ENCODE results near the gene PTGIR.

The PTGIR gene

GRCh38 chr19:46586294-46586693 is 38.6 kb downstream of the PTGIR start:
- DNase-seq: no peak
- TF ChIP-seq CTCF (IDR thresholded peaks at IDR 0.05; ENCODE audit: low read depth, low read length, missing control alignments): no peak
- H3K36me3 ChIP-seq (replicated peaks): no peaks in the 10 kb centered on the region
- in situ Hi-C loops (cut with HindIII; ENCODE audit: low pct_ligation_motif_present, low sequenced_read_pairs): no loop called here
- no peak overlapping the region for H3K4me3 ChIP-seq (ENCODE audit: low read depth, low read length)
- no peaks in the 10 kb centered on the region for H3K27me3 ChIP-seq (replicated peaks)
- H3K27ac ChIP-seq: no peak overlapping the region

GRCh38 chr19:46585539-46585938 is 39.4 kb downstream of the PTGIR start:
- no peaks in the 10 kb centered on the region for H3K27me3 ChIP-seq (replicated peaks)
- H3K4me3 ChIP-seq (ENCODE audit: low read depth, low read length): no peak overlapping the region
- in situ Hi-C loops (cut with HindIII; ENCODE audit: low pct_ligation_motif_present, low sequenced_read_pairs): no loop called here
- H3K27ac ChIP-seq: no peak overlapping the region
- H3K36me3 ChIP-seq (replicated peaks): no peaks in the 10 kb centered on the region
- no peak for DNase-seq
- TF ChIP-seq CTCF (IDR thresholded peaks at IDR 0.05; ENCODE audit: low read depth, low read length, missing control alignments): no peak

- in situ Hi-C loops (cut with HindIII; ENCODE audit: low pct_ligation_motif_present, low sequenced_read_pairs): no loop called here
- TF ChIP-seq CTCF (IDR thresholded peaks at IDR 0.05; ENCODE audit: low read depth, low read length, missing control alignments): no peak
- H3K4me3 ChIP-seq (ENCODE audit: low read depth, low read length): no peak overlapping the region
- no peak overlapping the region for H3K27ac ChIP-seq
- H3K36me3 ChIP-seq (replicated peaks): no peaks in the 10 kb centered on the region
- no peak for DNase-seq
- no peaks in the 10 kb centered on the region for H3K27me3 ChIP-seq (replicated peaks)
Observed at GRCh38 chr19:46580247-46580646, 44.6 kb downstream of the PTGIR start.

DNA sequence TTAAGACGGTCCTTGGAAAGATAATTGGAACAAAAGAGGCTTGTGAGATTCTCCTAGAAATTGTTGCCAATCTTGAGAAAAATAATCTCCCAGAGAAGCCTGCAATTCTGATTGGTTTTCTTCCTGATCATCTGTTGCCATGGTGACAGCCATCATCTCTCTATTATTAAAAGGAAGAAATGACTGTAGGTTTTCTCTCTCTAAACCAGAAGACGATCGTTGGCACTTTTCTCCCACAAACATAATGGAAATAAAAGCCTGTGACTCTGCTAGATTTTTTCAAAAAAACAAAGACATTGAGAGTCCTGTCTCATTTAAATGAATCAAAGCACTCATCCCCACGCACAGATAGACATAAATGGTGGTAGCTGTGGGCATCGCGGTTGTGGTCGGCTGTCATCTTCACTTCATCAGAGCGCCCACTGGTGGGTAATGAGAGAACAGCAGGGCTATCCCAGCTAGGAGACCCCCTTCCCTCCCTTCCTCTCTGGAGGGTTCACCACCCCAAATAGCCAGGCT is 45.5 kb downstream of the PTGIR start:
- Histone ChIP-seq H3K4me3 (ENCODE audit: low read depth, low read length) (no peak overlapping the region), H3K27ac (no peak overlapping the region), H3K27me3 (replicated peaks) (no peaks in the 10 kb centered on the region), H3K36me3 (replicated peaks) (no peaks in the 10 kb centered on the region)
- DNase-seq: no peak
- TF ChIP-seq CTCF (IDR thresholded peaks at IDR 0.05; ENCODE audit: low read depth, low read length, missing control alignments): no peak
- in situ Hi-C loops (cut with HindIII; ENCODE audit: low pct_ligation_motif_present, low sequenced_read_pairs): no loop called here

GRCh38 chr19:46578450-46578849 is 46.4 kb downstream of the PTGIR start:
- Histone ChIP-seq H3K36me3 (replicated peaks) (no peaks in the 10 kb centered on the region), H3K27me3 (replicated peaks) (no peaks in the 10 kb centered on the region), H3K27ac (no peak overlapping the region), H3K4me3 (ENCODE audit: low read depth, low read length) (no peak overlapping the region)
- DNase-seq: no peak
- in situ Hi-C loops (cut with HindIII; ENCODE audit: low pct_ligation_motif_present, low sequenced_read_pairs): no loop called here
- TF ChIP-seq CTCF (IDR thresholded peaks at IDR 0.05; ENCODE audit: low read depth, low read length, missing control alignments): no peak

- Histone ChIP-seq H3K4me3 (ENCODE audit: low read depth, low read length) (no peak overlapping the region), H3K36me3 (replicated peaks) (no peaks in the 10 kb centered on the region), H3K27ac (no peak overlapping the region), H3K27me3 (replicated peaks) (no peaks in the 10 kb centered on the region)
- DNase-seq: no peak
- in situ Hi-C loops (cut with HindIII; ENCODE audit: low pct_ligation_motif_present, low sequenced_read_pairs): no loop called here
- TF ChIP-seq CTCF (IDR thresholded peaks at IDR 0.05; ENCODE audit: low read depth, low read length, missing control alignments): no peak
Observed at GRCh38 chr19:46574533-46574932, 50.4 kb downstream of the PTGIR start.
